ENCODE results near the gene AJAP1. TPM values are rescaled to one million over a fixed set of nuclear protein-coding genes. Genes with fewer than 3 reads are reported as not detected.

The AJAP1 gene
- total RNA-seq, 1 experiment from 2014 or later, result not detected

DNA sequence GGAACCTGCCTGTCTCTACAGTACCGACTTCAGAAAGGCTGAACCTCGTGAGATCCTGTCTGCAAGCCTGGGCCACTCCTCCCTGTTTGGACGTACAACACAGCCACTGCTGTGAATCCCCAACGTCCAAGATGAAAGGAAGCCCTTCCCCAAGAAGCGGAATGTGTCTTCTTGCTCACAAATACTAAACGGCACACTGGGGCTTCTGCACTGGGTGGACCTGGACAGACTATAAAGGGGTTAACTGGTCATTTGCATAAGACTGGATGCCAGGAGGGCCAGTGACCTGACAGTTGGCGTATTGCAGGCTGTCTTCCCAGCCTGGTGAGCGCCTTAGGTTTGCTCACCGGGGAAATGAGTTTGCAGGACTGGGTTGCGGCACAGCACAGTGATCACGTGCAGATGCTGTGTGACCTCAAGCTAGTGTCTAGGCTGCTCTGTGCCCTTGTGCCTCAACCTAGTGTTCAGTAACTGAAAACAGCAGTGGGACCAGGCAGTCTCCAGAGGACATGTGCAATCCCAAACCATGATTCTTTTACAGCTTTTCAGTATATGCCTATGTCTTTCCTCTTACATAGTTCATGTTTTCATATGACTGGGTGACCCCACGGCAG is 19.5 kb upstream of the AJAP1 start:
- H3K9me3 ChIP-seq (ENCODE audit: control insufficient read depth, insufficient read depth, low read depth, low read length), result no peaks in the 10 kb centered on the region
- no peaks in the 10 kb centered on the region for H3K4me1 ChIP-seq (ENCODE audit: control insufficient read depth, insufficient read depth, low read length)
- ChIA-PET CTCF (no interaction called here), POLR2A (no interaction called here)
- ATAC-seq (no peak), DNase-seq (ENCODE audit: low read depth, low spot score) (no peak)
- H3K36me3 ChIP-seq (ENCODE audit: control insufficient read depth, insufficient read depth, low read length), result no peaks in the 10 kb centered on the region
- no peak overlapping the region for H3K27ac ChIP-seq (ENCODE audit: low read length)
- in situ Hi-C loops (cut with HindIII; ENCODE audit: low pct_unique_long_range_greater_than_20kb, low sequenced_read_pairs) (no loop called here), intact Hi-C loops (cut with micrococcal nuclease; ENCODE audit: unreplicated experiment) (no loop called here)
- no TSS peak for BruUV-seq (replicated peaks)
- TF ChIP-seq SIN3A (IDR thresholded peaks at IDR 0.05; ENCODE audit: borderline replicate concordance, insufficient read depth, low read depth, low read length), result no peak
- TF ChIP-seq, protein P1, sequence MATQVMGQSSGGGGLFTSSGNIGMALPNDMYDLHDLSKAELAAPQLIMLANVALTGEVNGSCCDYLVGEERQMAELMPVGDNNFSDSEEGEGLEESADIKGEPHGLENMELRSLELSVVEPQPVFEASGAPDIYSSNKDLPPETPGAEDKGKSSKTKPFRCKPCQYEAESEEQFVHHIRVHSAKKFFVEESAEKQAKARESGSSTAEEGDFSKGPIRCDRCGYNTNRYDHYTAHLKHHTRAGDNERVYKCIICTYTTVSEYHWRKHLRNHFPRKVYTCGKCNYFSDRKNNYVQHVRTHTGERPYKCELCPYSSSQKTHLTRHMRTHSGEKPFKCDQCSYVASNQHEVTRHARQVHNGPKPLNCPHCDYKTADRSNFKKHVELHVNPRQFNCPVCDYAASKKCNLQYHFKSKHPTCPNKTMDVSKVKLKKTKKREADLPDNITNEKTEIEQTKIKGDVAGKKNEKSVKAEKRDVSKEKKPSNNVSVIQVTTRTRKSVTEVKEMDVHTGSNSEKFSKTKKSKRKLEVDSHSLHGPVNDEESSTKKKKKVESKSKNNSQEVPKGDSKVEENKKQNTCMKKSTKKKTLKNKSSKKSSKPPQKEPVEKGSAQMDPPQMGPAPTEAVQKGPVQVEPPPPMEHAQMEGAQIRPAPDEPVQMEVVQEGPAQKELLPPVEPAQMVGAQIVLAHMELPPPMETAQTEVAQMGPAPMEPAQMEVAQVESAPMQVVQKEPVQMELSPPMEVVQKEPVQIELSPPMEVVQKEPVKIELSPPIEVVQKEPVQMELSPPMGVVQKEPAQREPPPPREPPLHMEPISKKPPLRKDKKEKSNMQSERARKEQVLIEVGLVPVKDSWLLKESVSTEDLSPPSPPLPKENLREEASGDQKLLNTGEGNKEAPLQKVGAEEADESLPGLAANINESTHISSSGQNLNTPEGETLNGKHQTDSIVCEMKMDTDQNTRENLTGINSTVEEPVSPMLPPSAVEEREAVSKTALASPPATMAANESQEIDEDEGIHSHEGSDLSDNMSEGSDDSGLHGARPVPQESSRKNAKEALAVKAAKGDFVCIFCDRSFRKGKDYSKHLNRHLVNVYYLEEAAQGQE (IDR thresholded peaks at IDR 0.05; ENCODE audit: insufficient read depth in 1 of 2, low read depth in 2 of 2, low read length in 1 of 2), result no peak
- no peak for TF ChIP-seq POLR2AphosphoS5 (IDR thresholded peaks at IDR 0.05; ENCODE audit: low read depth, low read length)
- TF ChIP-seq, protein P2, sequence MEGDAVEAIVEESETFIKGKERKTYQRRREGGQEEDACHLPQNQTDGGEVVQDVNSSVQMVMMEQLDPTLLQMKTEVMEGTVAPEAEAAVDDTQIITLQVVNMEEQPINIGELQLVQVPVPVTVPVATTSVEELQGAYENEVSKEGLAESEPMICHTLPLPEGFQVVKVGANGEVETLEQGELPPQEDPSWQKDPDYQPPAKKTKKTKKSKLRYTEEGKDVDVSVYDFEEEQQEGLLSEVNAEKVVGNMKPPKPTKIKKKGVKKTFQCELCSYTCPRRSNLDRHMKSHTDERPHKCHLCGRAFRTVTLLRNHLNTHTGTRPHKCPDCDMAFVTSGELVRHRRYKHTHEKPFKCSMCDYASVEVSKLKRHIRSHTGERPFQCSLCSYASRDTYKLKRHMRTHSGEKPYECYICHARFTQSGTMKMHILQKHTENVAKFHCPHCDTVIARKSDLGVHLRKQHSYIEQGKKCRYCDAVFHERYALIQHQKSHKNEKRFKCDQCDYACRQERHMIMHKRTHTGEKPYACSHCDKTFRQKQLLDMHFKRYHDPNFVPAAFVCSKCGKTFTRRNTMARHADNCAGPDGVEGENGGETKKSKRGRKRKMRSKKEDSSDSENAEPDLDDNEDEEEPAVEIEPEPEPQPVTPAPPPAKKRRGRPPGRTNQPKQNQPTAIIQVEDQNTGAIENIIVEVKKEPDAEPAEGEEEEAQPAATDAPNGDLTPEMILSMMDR (IDR thresholded peaks at IDR 0.05), result no peak
- no peak for TF ChIP-seq TCF7L2 (IDR thresholded peaks at IDR 0.05; ENCODE audit: low read depth, low read length)
- H3K4me3 ChIP-seq (ENCODE audit: low read depth in 2 of 2, low read length in 2 of 2), result no peak overlapping the region
- H3K27me3 ChIP-seq (ENCODE audit: control insufficient read depth, insufficient read depth, low read length), result no peaks in the 10 kb centered on the region

DNA sequence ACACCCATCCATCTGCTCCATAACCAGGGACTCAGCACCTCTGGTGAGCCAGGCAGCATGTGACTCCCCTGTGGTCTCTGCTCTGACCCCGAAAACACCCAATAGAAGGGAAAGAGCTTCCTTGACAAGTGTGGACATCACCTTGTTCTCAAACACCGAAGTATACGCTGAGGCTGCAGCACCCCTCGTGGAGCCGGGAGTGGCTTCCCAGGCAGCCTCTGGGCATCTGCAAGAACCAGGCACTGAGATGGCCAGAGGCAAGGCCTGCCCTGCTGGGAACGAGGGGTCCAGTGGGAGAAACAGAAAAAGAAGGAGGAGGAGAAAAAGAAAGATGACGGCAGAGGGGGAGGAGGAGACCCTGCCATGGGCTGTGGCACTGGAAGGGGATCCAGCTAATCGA is 18.2 kb upstream of the AJAP1 start:
- Histone ChIP-seq H3K27ac (ENCODE audit: low read length) (no peak overlapping the region), H3K4me3 (ENCODE audit: low read depth in 2 of 2, low read length in 2 of 2) (no peak overlapping the region), H3K9me3 (ENCODE audit: control insufficient read depth, insufficient read depth, low read depth, low read length) (no peaks in the 10 kb centered on the region), H3K4me1 (ENCODE audit: control insufficient read depth, insufficient read depth, low read length) (no peaks in the 10 kb centered on the region), H3K27me3 (ENCODE audit: control insufficient read depth, insufficient read depth, low read length) (no peaks in the 10 kb centered on the region), H3K36me3 (ENCODE audit: control insufficient read depth, insufficient read depth, low read length) (no peaks in the 10 kb centered on the region)
- BruUV-seq (replicated peaks), result no TSS peak
- no peak for ATAC-seq
- POLR2A ChIA-PET, result no interaction called here
- intact Hi-C loops (cut with micrococcal nuclease; ENCODE audit: unreplicated experiment) (no loop called here), in situ Hi-C loops (cut with HindIII; ENCODE audit: low pct_unique_long_range_greater_than_20kb, low sequenced_read_pairs) (no loop called here)
- CTCF ChIA-PET, result no interaction called here
- DNase-seq (ENCODE audit: low read depth, low spot score), result no peak
- TF ChIP-seq, protein P1 (IDR thresholded peaks at IDR 0.05; ENCODE audit: insufficient read depth in 1 of 2, low read depth in 2 of 2, low read length in 1 of 2), result no peak
- TF ChIP-seq TCF7L2 (IDR thresholded peaks at IDR 0.05; ENCODE audit: low read depth, low read length) (no peak), POLR2AphosphoS5 (IDR thresholded peaks at IDR 0.05; ENCODE audit: low read depth, low read length) (no peak), SIN3A (IDR thresholded peaks at IDR 0.05; ENCODE audit: borderline replicate concordance, insufficient read depth, low read depth, low read length) (no peak)
- TF ChIP-seq, protein P2 (IDR thresholded peaks at IDR 0.05), result no peak

Data from Panc1 (cell line).